Sigmoid colon (tissue), 4 donors: Measurements from ENCODE around the gene ADCY3.
A peak's percentile ranks its signal among the peaks of the same experiment; 100 is the strongest.

Experiments used
- CTCF ChIP-seq, 4 experiments: fragments of 450-650 bp in 3 of 4; fragments of 200-600 bp in 1 of 4; IDR thresholded peaks; one replicate each; pipeline ENCODE4 v1.5.1; 2016 to 2019; ENCODE audit warnings: antibody characterized with exemption in 4 of 4, mild to moderate bottlenecking in 3 of 4, moderate library complexity in 2 of 4
- EP300 ChIP-seq, 4 donors: sonication (generic); formaldehyde crosslinking; IDR thresholded peaks; one replicate each; pipeline ENCODE4 v1.6.1; 2017; ENCODE audit warnings: antibody characterized with exemption in 4 of 4
- POLR2A ChIP-seq, 2 donors: fragments of 450-650 bp; IDR thresholded peaks; one replicate each; pipeline ENCODE4 v1.6.1; 2016; ENCODE audit warnings: antibody characterized with exemption in 2 of 2, mild to moderate bottlenecking in 2 of 2, moderate library complexity in 2 of 2
- POLR2AphosphoS5 ChIP-seq, 4 donors: sonication (generic); formaldehyde crosslinking; IDR thresholded peaks; one replicate each; pipeline ENCODE4 v1.6.1; 2017; ENCODE audit warnings: antibody characterized with exemption in 4 of 4

- peak; percentile 25 to 78 (median 68) for TF ChIP-seq POLR2AphosphoS5 (IDR thresholded peaks at IDR 0.05)
- TF ChIP-seq CTCF (IDR thresholded peaks at IDR 0.05) = peak in 3 of 4 experiments; percentile 58 to 70 (median 67)
- peak in 1 of 2 donors; percentile 48 for TF ChIP-seq POLR2A (IDR thresholded peaks at IDR 0.05)
- TF ChIP-seq EP300 (IDR thresholded peaks at IDR 0.05) = no peak
Observed at GRCh38 chr2:24792874-24793760, 126.9 kb downstream of the ADCY3 start, which contains the start of the genes CENPO and PTRHD1.
